Trophoblast cell (in vitro differentiated cells and primary cell): Measurements from ENCODE around the gene TTC9.
A peak's percentile ranks its signal among the peaks of the same experiment; 100 is the strongest.

Experiments used
- DNase-seq, 2 donors: peaks; one replicate each; pipeline ENCODE4 v3.0.0-alpha.2; 2016
- H2AFZ ChIP-seq: 2 replicates; pipeline ENCODE4 v1.6.1; 2013; ENCODE audit warnings: low read length, moderate library complexity, mild to moderate bottlenecking; ENCODE audit not compliant: insufficient read depth, poor library complexity
- H2AK5ac ChIP-seq: 2 replicates; pipeline ENCODE4 v1.6.1; 2013; ENCODE audit warnings: mild to moderate bottlenecking, low read length
- H2BK120ac ChIP-seq: 2 replicates; pipeline ENCODE4 v1.6.1; 2013; ENCODE audit warnings: low read length, mild to moderate bottlenecking, moderate library complexity; ENCODE audit not compliant: insufficient read depth, poor library complexity
- H2BK12ac ChIP-seq: 2 replicates; pipeline ENCODE4 v1.6.1; 2013; ENCODE audit warnings: mild to moderate bottlenecking, low read length, moderate library complexity
- H2BK5ac ChIP-seq: 2 replicates; pipeline ENCODE4 v1.6.1; 2013; ENCODE audit warnings: low read length, low read depth, moderate library complexity, mild to moderate bottlenecking; ENCODE audit not compliant: poor library complexity
- H3K14ac ChIP-seq: 2 replicates; pipeline ENCODE4 v1.6.1; 2013; ENCODE audit warnings: mild to moderate bottlenecking, low read length
- H3K18ac ChIP-seq: 2 replicates; pipeline ENCODE4 v1.6.1; 2013; ENCODE audit warnings: mild to moderate bottlenecking, low read length
- H3K23ac ChIP-seq: 2 replicates; pipeline ENCODE4 v1.6.1; 2013; ENCODE audit warnings: low read length
- H3K27ac ChIP-seq: 2 replicates; pipeline ENCODE4 v1.5.1; 2013; ENCODE audit warnings: low read depth, mild to moderate bottlenecking, inconsistent platforms, low read length, moderate library complexity
- H3K27me3 ChIP-seq: 2 replicates; pipeline ENCODE4 v1.6.1; 2013; ENCODE audit warnings: inconsistent platforms, mild to moderate bottlenecking, low read length, moderate library complexity; ENCODE audit not compliant: insufficient read depth
- H3K36me3 ChIP-seq, 2 experiments: 1 replicate in 1 of 2; 2 replicates in 1 of 2; pipeline ENCODE4 v1.6.1; 2013; ENCODE audit warnings: low read length in 2 of 2, mild to moderate bottlenecking in 2 of 2, moderate library complexity in 1 of 2; ENCODE audit not compliant: insufficient read depth in 2 of 2, control insufficient read depth in 1 of 2
- H3K4ac ChIP-seq: 2 replicates; pipeline ENCODE4 v1.6.1; 2013; ENCODE audit warnings: low read depth, mild to moderate bottlenecking, low read length, moderate library complexity
- H3K4me1 ChIP-seq, 2 experiments: 1 replicate in 1 of 2; 2 replicates in 1 of 2; pipeline ENCODE4 v1.6.1; 2013; ENCODE audit warnings: low read length in 2 of 2, mild to moderate bottlenecking in 2 of 2, moderate library complexity in 1 of 2; ENCODE audit not compliant: insufficient read depth in 2 of 2, control insufficient read depth in 1 of 2
- H3K4me2 ChIP-seq: 2 replicates; pipeline ENCODE4 v1.6.1; 2013; ENCODE audit warnings: inconsistent platforms, mild to moderate bottlenecking, low read length, moderate library complexity
- H3K4me3 ChIP-seq: 2 replicates; pipeline ENCODE4 v1.5.1; 2013; ENCODE audit warnings: mild to moderate bottlenecking, low read depth, low read length, inconsistent platforms
- H3K79me1 ChIP-seq: one replicate; pipeline ENCODE4 v1.6.1; 2013; ENCODE audit warnings: low read length
- H3K79me2 ChIP-seq: 2 replicates; pipeline ENCODE4 v1.6.1; 2013; ENCODE audit warnings: low read length, mild to moderate bottlenecking; ENCODE audit not compliant: control insufficient read depth, insufficient read depth, poor library complexity
- H3K9ac ChIP-seq: 2 replicates; pipeline ENCODE4 v1.6.1; 2013; ENCODE audit warnings: mild to moderate bottlenecking, low read length
- H3K9me3 ChIP-seq: 2 replicates; pipeline ENCODE4 v1.6.1; 2013; ENCODE audit warnings: low read depth, mild to moderate bottlenecking, control low read depth, inconsistent platforms, low read length; ENCODE audit not compliant: insufficient read depth
- H4K12ac ChIP-seq: 2 replicates; pipeline ENCODE4 v1.6.1; 2013; ENCODE audit warnings: low read depth, mild to moderate bottlenecking, low read length, moderate library complexity
- H4K8ac ChIP-seq: 2 replicates; pipeline ENCODE4 v1.6.1; 2013; ENCODE audit warnings: low read depth, mild to moderate bottlenecking, low read length, moderate library complexity
- H4K91ac ChIP-seq: one replicate; pipeline ENCODE4 v1.6.1; 2013; ENCODE audit warnings: low read depth, mild to moderate bottlenecking, low read length, moderate library complexity
- whole genome bisulfite sequencing: extraction: QIAGEN DNeasy Blood & Tissue Kit; methylation state at CpG from one replicate; pipeline ENCODE4 v1.1.7; 2013; ENCODE audit warnings: missing lambda C conversion rate; ENCODE audit not compliant: insufficient read length, insufficient coverage; ENCODE audit errors: extremely low coverage; 5-methylcytosine and 5-hydroxymethylcytosine counted together

The TTC9 gene

GRCh38 chr14:70611216-70611615 lies 30.5 kb upstream of the TTC9 start:
- H3K79me1 ChIP-seq, result no peaks in the 10 kb centered on the region
- no CpG with 5 or more reads among the region's 3 CpGs for WGBS
- no peak for DNase-seq

GRCh38 chr14:70616646-70617045 lies 25.1 kb upstream of the TTC9 start:
- peak; percentile 15 to 64 for DNase-seq
- H3K4me1 ChIP-seq, result no peaks in the 10 kb centered on the region
- no peaks in the 10 kb centered on the region for H3K79me2 ChIP-seq
- H2AK5ac ChIP-seq, result no peak overlapping the region
- H3K4ac ChIP-seq, result no peak overlapping the region
- H2BK12ac ChIP-seq, result no peak overlapping the region
- H3K18ac ChIP-seq, result no peak overlapping the region
- H3K36me3 ChIP-seq, result no peaks in the 10 kb centered on the region
- H3K79me1 ChIP-seq, result no peaks in the 10 kb centered on the region
- no peak overlapping the region for H4K12ac ChIP-seq
- H3K9ac ChIP-seq, result no peak overlapping the region
- H3K14ac ChIP-seq, result no peak overlapping the region
- no peak overlapping the region for H2BK120ac ChIP-seq
- no CpG with 5 or more reads among the region's 3 CpGs for WGBS
- no peak overlapping the region for H3K4me2 ChIP-seq
- no peak overlapping the region for H3K27ac ChIP-seq
- no peak overlapping the region for H3K23ac ChIP-seq
- H2AFZ ChIP-seq, result no peak overlapping the region
- H3K4me3 ChIP-seq, result no peak overlapping the region
- H4K8ac ChIP-seq, result no peak overlapping the region
- H3K27me3 ChIP-seq, result no peaks in the 10 kb centered on the region
- H3K9me3 ChIP-seq, result no peaks in the 10 kb centered on the region
- no peak overlapping the region for H2BK5ac ChIP-seq
- H4K91ac ChIP-seq, result no peak overlapping the region

More at GRCh38 chr14:70611216-70611615, 30.5 kb upstream of the TTC9 start:
- no peak overlapping the region for H3K4me3 ChIP-seq
- H3K36me3 ChIP-seq, result no peaks in the 10 kb centered on the region
- no peaks in the 10 kb centered on the region for H3K27me3 ChIP-seq
- no peak overlapping the region for H3K4ac ChIP-seq
- no peak overlapping the region for H2AK5ac ChIP-seq
- H4K8ac ChIP-seq, result no peak overlapping the region
- H3K27ac ChIP-seq, result no peak overlapping the region
- H3K9ac ChIP-seq, result no peak overlapping the region
- no peaks in the 10 kb centered on the region for H3K9me3 ChIP-seq
- H2BK5ac ChIP-seq, result no peak overlapping the region
- no peak overlapping the region for H4K12ac ChIP-seq
- no peak overlapping the region for H3K18ac ChIP-seq
- no peaks in the 10 kb centered on the region for H3K4me1 ChIP-seq
- H2AFZ ChIP-seq, result no peak overlapping the region
- H3K14ac ChIP-seq, result no peak overlapping the region
- no peaks in the 10 kb centered on the region for H3K79me2 ChIP-seq
- H3K23ac ChIP-seq, result no peak overlapping the region
- H2BK120ac ChIP-seq, result no peak overlapping the region
- H3K4me2 ChIP-seq, result no peak overlapping the region
- H4K91ac ChIP-seq, result no peak overlapping the region
- no peak overlapping the region for H2BK12ac ChIP-seq

DNA sequence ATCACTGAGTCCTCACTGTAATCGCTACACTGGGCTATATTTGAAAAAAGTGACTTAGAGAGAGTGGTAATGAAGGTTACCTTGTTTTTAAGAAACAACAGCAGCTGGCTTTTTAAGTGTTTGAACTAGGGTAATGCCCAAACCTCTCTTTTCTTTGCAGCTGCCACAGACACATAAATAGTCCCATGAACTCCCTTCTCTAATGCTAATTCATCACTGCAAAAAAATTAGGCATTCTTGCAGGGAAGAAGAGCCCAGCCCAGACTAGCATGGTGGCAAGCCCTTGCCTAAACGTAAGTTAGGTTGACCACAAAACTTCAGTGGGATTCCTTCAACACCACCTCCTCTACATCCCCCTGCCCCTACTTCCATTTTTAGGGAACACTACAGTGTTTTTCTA lies 23.4 kb upstream of the TTC9 start:
- no peak overlapping the region for H2BK12ac ChIP-seq
- no peak overlapping the region for H3K27ac ChIP-seq
- H3K27me3 ChIP-seq, result no peaks in the 10 kb centered on the region
- no peaks in the 10 kb centered on the region for H3K79me1 ChIP-seq
- no peak overlapping the region for H2AK5ac ChIP-seq
- no peak overlapping the region for H3K4ac ChIP-seq
- H3K4me1 ChIP-seq, result no peaks in the 10 kb centered on the region
- no peaks in the 10 kb centered on the region for H3K36me3 ChIP-seq
- no peak overlapping the region for H2BK5ac ChIP-seq
- H4K12ac ChIP-seq, result no peak overlapping the region
- H3K4me2 ChIP-seq, result no peak overlapping the region
- no peak overlapping the region for H2BK120ac ChIP-seq
- DNase-seq, result no peak
- H3K4me3 ChIP-seq, result no peak overlapping the region
- no peak overlapping the region for H3K18ac ChIP-seq
- H4K91ac ChIP-seq, result no peak overlapping the region
- no peaks in the 10 kb centered on the region for H3K9me3 ChIP-seq
- no peak overlapping the region for H3K9ac ChIP-seq
- no peak overlapping the region for H4K8ac ChIP-seq
- no peaks in the 10 kb centered on the region for H3K79me2 ChIP-seq
- no peak overlapping the region for H3K23ac ChIP-seq
- no peak overlapping the region for H2AFZ ChIP-seq
- H3K14ac ChIP-seq, result no peak overlapping the region
- WGBS, result no CpG with 5 or more reads among the region's 2 CpGs

DNA sequence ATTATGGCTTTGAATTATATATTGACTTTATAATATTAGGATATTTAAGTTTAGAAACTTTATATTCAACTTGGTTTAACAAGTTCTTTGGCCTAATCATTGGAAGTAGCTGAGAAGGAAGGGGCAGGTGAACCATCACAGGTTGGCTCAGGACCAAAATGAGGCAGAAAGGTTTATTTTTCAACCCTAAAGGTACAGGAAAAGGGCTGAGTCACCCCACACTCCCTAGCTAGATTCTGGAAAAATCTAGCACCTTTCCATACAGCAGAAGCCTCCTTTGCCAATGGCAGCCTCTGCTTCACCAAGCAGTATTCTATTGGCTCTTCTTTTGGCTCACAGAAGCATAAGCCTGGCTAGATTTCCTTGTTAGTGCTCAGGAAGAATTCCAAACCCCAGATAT lies 22.0 kb upstream of the TTC9 start:
- no peak overlapping the region for H2BK12ac ChIP-seq
- no peaks in the 10 kb centered on the region for H3K4me1 ChIP-seq
- no peaks in the 10 kb centered on the region for H3K79me2 ChIP-seq
- H3K36me3 ChIP-seq, result no peaks in the 10 kb centered on the region
- no peak overlapping the region for H3K4me2 ChIP-seq
- H3K27me3 ChIP-seq, result no peaks in the 10 kb centered on the region
- H3K14ac ChIP-seq, result no peak overlapping the region
- H3K4me3 ChIP-seq, result no peak overlapping the region
- H2BK5ac ChIP-seq, result no peak overlapping the region
- DNase-seq, result no peak
- no peaks in the 10 kb centered on the region for H3K79me1 ChIP-seq
- no peak overlapping the region for H4K12ac ChIP-seq
- no peak overlapping the region for H3K18ac ChIP-seq
- H4K8ac ChIP-seq, result no peak overlapping the region
- no peak overlapping the region for H2AFZ ChIP-seq
- no peak overlapping the region for H3K27ac ChIP-seq
- H3K9ac ChIP-seq, result no peak overlapping the region
- H3K23ac ChIP-seq, result no peak overlapping the region
- H3K9me3 ChIP-seq, result no peaks in the 10 kb centered on the region
- no peak overlapping the region for H4K91ac ChIP-seq
- no peak overlapping the region for H2AK5ac ChIP-seq
- no peak overlapping the region for H3K4ac ChIP-seq
- H2BK120ac ChIP-seq, result no peak overlapping the region
